GM19043 (cell line): ENCODE measurements around the gene HDC.

Experiments
- ATAC-seq: cut with Tn5 transposase; IDR thresholded peaks from one replicate; pipeline ENCODE4 v1.9.1; 2021; ENCODE audit warnings: low read depth; ENCODE audit not compliant: unreplicated experiment

Gene HDC

GRCh38 chr15:50228866-50229265, 36.7 kb downstream of the HDC start:
- no peak for ATAC-seq

GRCh38 chr15:50227076-50227475, 38.5 kb downstream of the HDC start:
- no peak for ATAC-seq

- no peak for ATAC-seq
Observed at GRCh38 chr15:50225938-50226337, 39.6 kb downstream of the HDC start.

DNA sequence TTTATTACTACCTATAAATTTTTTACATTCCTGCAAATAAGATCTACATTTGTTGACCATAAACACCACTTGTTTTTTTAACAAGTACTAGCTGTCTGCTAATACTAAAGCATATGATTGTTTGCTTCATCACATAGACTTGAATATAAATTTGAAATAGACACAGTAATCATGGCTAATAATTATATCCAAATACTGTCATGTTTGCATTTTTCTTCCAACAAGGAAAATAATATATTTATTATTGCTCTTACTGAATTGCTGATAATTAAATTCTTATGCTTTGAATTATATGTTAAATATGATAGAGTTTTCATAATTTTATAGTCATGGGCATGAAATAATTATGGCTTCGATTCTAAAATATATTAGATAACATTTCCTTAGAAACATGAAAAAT, 40.5 kb downstream of the HDC start:
- no peak for ATAC-seq

- no peak for ATAC-seq
Observed at GRCh38 chr15:50224606-50225005, 40.9 kb downstream of the HDC start.

DNA sequence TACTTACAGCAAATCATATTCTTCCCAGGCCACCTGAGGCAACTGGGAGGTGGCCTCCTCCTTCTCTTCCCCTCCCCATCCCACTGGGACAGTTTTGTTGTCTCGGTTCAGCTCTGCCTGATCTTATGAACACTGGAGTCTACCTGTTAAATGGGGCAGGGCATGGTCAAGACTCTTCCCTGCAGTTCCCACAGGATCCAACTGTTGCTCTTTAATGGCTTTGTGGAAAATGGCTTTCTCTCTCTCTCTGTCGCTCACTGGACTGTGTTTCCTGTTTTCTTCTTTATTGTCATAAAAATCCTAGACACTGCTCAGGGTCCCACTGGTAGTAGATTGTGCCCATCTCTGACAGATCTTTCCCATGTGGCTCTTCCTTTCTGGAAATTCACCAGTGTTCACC, 43.3 kb downstream of the HDC start:
- ATAC-seq, result no peak

DNA sequence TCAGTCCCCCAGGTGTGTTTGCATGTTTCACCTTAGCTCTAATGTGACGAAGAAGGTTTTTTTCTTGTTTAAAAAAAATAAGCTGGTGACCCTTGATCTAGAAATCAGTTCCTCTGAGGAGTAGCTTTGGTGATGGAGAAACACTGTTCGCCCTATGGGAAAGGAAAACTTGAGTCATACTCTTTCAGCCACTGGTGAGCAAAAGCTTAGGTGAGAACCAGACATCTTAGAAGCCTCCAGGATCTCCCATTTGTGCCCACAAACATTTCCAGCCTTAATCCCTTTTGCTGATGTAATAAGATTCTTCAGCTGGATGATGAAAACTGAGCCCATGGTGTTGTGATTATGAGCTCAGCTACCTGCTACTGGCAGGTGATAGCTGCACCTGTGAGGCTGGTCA, 45.7 kb downstream of the HDC start:
- ATAC-seq, result no peak

GRCh38 chr15:50218691-50219090, 46.8 kb downstream of the HDC start:
- ATAC-seq, result no peak

DNA sequence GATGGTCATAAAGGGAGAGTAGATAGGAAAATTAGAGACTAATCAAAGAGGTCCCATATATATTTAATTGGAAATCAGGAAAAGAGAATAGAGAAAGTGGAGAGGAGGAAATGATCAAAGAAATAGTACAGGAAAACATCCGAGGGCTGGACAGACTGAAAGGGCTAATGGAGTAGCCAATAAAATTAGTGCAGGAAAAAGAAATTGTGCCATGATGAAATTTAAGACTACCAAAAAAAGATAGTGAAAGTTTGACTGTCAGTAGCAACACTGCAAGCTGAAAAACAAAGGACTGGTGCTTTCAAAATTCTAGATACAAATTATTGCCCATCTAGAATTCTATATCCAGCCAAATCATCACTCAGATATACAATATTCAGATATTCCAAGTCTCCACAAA, 47.2 kb downstream of the HDC start:
- no peak for ATAC-seq

DNA sequence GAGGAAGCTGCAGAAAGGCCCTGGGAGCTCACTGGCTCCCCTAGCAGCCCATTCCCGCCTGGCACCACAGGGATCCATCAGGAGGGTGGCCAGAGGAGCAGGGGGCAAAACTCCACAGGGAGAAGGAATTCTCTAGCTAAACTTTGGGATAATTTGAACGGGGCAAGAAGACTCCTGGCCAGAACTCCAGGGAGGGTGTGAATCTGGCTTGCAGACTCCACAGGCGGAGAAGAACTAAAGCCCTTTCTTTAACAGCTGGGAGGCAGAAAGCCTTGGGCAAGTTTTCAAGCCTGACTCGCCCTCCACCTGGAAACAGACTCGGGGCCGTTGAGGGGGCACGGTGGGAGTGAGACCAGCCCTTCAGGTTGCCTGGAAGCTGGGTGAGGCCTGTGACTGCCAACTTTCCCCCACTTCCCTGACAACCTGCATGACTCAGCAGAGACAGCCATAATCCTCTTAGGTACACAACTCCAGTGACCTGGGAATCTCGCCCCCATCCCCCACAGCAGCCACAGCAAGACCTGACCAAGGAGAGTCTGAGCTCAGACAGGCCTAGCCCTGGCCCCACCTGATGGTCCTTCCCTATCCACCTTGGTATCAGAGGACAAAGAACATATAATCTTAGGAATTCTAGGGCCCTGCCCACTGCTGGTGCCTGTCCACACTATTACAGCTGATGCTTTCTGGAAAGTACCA, 54.9 kb downstream of the HDC start:
- no peak for ATAC-seq

- ATAC-seq, result no peak
Observed at GRCh38 chr15:50209809-50210208, 55.7 kb downstream of the HDC start.

DNA sequence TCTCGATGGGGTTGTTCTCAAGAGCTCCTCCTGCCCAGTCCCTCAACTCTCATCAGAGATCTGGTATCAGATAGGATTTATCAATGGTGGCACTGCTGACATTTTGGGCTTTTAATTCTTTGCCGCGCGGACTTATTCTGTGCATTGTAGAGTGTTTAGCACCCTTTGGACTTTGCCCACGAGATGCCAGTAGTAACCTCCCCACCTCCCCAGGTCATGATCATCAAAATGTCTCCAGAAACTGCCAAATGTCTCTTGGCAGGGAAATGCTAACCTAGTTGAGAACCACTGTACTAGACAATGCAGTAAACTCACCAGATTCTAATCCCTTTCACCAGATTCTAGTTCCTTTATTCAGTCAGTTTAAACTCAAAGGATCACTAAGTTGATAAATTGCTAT, 59.5 kb downstream of the HDC start:
- no peak for ATAC-seq

DNA sequence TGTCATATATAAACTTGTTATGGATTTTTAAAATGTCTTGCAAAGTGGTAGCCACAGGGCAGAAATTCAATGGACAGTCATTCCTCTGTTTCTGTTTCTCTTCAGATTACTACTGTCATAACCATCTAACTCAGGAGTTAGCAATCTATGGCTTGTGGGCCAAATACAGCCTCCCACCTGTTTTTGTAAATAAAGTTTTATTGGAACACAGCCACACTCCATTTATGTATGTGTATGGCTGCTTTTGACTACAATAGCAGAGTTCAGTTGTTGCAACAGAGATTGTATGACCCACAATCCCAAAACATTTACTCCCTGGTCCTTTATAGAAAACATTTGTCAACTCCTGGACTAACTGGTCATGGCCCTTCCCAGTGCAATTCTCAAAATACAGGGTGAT, 63.5 kb downstream of the HDC start:
- ATAC-seq, result no peak

GRCh38 chr15:50192926-50193620, 72.5 kb downstream of the HDC start:
- ATAC-seq, result no peak

DNA sequence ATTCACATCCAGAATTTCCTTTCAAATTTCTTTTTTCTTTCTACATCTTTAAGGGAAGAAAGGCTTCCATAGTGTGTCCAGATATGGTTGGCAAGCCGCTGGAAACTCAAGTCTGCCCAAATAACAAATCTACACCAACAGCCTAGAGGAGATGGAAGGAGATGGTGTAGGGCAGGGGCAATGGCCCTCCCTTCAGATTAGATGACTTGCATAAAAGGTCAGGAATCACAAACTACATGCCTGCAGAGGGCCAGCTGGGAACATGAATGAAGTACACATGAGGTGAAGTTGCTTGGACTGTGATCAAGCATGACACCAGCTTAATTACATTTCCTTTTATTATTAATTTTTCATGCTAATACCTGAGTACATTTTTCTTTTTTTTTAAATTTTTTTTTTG, 73.4 kb downstream of the HDC start:
- ATAC-seq, result no peak
